ENCODE measurements around the gene DIPK2B.

The DIPK2B gene

GRCh38 chrX:45196701-45197100 lies 4.0 kb downstream of the DIPK2B start:
- Histone ChIP-seq H3K36me3 (ENCODE audit: control insufficient read depth, insufficient read depth, low read length) (no peaks in the 10 kb centered on the region), H3K27me3 (ENCODE audit: control insufficient read depth, insufficient read depth, low read length) (peaks cover 2% of the 10 kb centered on the region), H3K4me1 (ENCODE audit: control insufficient read depth, insufficient read depth, low read length) (no peaks in the 10 kb centered on the region), H3K27ac (ENCODE audit: low read depth, low read length) (no peak overlapping the region), H3K4me3 (ENCODE audit: low read length) (no peak overlapping the region), H3K9ac (ENCODE audit: low read length) (no peak overlapping the region)

- peaks cover 7% of the 10 kb centered on the region for H3K27me3 ChIP-seq (ENCODE audit: control insufficient read depth, insufficient read depth, low read length)
- no peaks in the 10 kb centered on the region for H3K4me1 ChIP-seq (ENCODE audit: control insufficient read depth, insufficient read depth, low read length)
- no peak overlapping the region for H3K9ac ChIP-seq (ENCODE audit: low read length)
- H3K4me3 ChIP-seq (ENCODE audit: low read length): no peak overlapping the region
- no peaks in the 10 kb centered on the region for H3K36me3 ChIP-seq (ENCODE audit: control insufficient read depth, insufficient read depth, low read length)
- H3K27ac ChIP-seq (ENCODE audit: low read depth, low read length): no peak overlapping the region
Measured at GRCh38 chrX:45191820-45192409, 8.8 kb downstream of the DIPK2B start.

DNA sequence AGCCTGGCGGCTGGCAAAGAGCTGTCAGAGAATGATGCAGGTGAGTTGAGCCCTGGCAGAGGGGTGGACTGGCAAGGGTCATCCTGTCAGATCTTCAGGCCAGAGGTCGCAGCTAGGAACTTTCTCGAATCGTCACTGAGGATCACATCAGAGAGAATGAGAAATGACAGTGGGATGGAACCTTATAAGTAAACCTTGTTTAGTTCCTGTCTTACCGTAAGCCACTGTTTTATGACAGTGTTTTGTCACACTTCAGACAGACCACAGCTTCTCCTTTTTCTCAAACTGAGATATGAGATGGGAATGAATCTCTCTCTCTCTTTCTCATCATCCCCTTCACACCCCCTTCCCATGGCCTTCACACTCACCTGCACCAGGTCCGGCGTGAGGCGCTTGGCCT lies 9.3 kb downstream of the DIPK2B start:
- Histone ChIP-seq H3K27ac (ENCODE audit: low read depth, low read length) (no peak overlapping the region), H3K36me3 (ENCODE audit: control insufficient read depth, insufficient read depth, low read length) (no peaks in the 10 kb centered on the region), H3K27me3 (ENCODE audit: control insufficient read depth, insufficient read depth, low read length) (peaks cover 7% of the 10 kb centered on the region), H3K9ac (ENCODE audit: low read length) (no peak overlapping the region), H3K4me1 (ENCODE audit: control insufficient read depth, insufficient read depth, low read length) (no peaks in the 10 kb centered on the region), H3K4me3 (ENCODE audit: low read length) (no peak overlapping the region)

- Histone ChIP-seq H3K9ac (ENCODE audit: low read length) (no peak overlapping the region), H3K27me3 (ENCODE audit: control insufficient read depth, insufficient read depth, low read length) (peaks cover 4% of the 10 kb centered on the region), H3K4me1 (ENCODE audit: control insufficient read depth, insufficient read depth, low read length) (no peaks in the 10 kb centered on the region), H3K4me3 (ENCODE audit: low read length) (peak overlapping the region; percentile 76), H3K27ac (ENCODE audit: low read depth, low read length) (no peak overlapping the region), H3K36me3 (ENCODE audit: control insufficient read depth, insufficient read depth, low read length) (no peaks in the 10 kb centered on the region)
Measured at GRCh38 chrX:45187731-45188130, 12.9 kb downstream of the DIPK2B start.

- Histone ChIP-seq H3K4me1 (ENCODE audit: control insufficient read depth, insufficient read depth, low read length) (no peaks in the 10 kb centered on the region), H3K4me3 (ENCODE audit: low read length) (no peak overlapping the region), H3K27ac (ENCODE audit: low read depth, low read length) (no peak overlapping the region), H3K9ac (ENCODE audit: low read length) (no peak overlapping the region), H3K36me3 (ENCODE audit: control insufficient read depth, insufficient read depth, low read length) (no peaks in the 10 kb centered on the region), H3K27me3 (ENCODE audit: control insufficient read depth, insufficient read depth, low read length) (peaks cover 4% of the 10 kb centered on the region)
Measured at GRCh38 chrX:45186643-45187026, 14.0 kb downstream of the DIPK2B start.

GRCh38 chrX:45184211-45184610 lies 16.5 kb downstream of the DIPK2B start:
- Histone ChIP-seq H3K4me1 (ENCODE audit: control insufficient read depth, insufficient read depth, low read length) (no peaks in the 10 kb centered on the region), H3K27me3 (ENCODE audit: control insufficient read depth, insufficient read depth, low read length) (peaks cover 4% of the 10 kb centered on the region), H3K4me3 (ENCODE audit: low read length) (no peak overlapping the region), H3K27ac (ENCODE audit: low read depth, low read length) (no peak overlapping the region), H3K9ac (ENCODE audit: low read length) (no peak overlapping the region), H3K36me3 (ENCODE audit: control insufficient read depth, insufficient read depth, low read length) (no peaks in the 10 kb centered on the region)

DNA sequence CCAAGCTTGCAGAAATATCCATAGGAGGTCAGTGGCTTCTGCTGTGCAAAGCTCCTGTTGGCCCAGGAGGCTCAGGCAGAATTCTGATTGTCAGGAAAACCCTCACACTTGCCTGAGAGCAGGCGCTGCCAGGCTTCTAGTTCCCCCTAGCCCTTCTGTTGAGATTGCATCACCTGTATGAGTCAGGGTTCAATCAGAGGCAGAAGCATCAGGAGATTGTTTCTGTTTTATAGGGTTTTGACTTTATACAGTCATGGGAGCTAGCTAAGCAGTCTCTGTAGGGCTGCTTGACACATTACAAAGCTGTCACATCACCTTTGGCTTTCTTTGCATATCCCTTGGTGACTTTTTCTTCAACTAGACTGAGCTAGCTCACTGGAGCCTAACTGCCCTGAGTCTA lies 27.8 kb downstream of the DIPK2B start:
- no peaks in the 10 kb centered on the region for H3K36me3 ChIP-seq (ENCODE audit: control insufficient read depth, insufficient read depth, low read length)
- no peak overlapping the region for H3K4me3 ChIP-seq (ENCODE audit: low read length)
- peaks cover 2% of the 10 kb centered on the region for H3K27me3 ChIP-seq (ENCODE audit: control insufficient read depth, insufficient read depth, low read length)
- no peak overlapping the region for H3K27ac ChIP-seq (ENCODE audit: low read depth, low read length)
- H3K4me1 ChIP-seq (ENCODE audit: control insufficient read depth, insufficient read depth, low read length): no peaks in the 10 kb centered on the region
- H3K9ac ChIP-seq (ENCODE audit: low read length): no peak overlapping the region

- Histone ChIP-seq H3K4me1 (ENCODE audit: control insufficient read depth, insufficient read depth, low read length) (no peaks in the 10 kb centered on the region), H3K27me3 (ENCODE audit: control insufficient read depth, insufficient read depth, low read length) (no peaks in the 10 kb centered on the region), H3K9ac (ENCODE audit: low read length) (no peak overlapping the region), H3K27ac (ENCODE audit: low read depth, low read length) (no peak overlapping the region), H3K4me3 (ENCODE audit: low read length) (no peak overlapping the region), H3K36me3 (ENCODE audit: control insufficient read depth, insufficient read depth, low read length) (no peaks in the 10 kb centered on the region)
Measured at GRCh38 chrX:45166781-45167180, 33.9 kb downstream of the DIPK2B start.

- Histone ChIP-seq H3K36me3 (ENCODE audit: control insufficient read depth, insufficient read depth, low read length) (no peaks in the 10 kb centered on the region), H3K27me3 (ENCODE audit: control insufficient read depth, insufficient read depth, low read length) (no peaks in the 10 kb centered on the region), H3K27ac (ENCODE audit: low read depth, low read length) (no peak overlapping the region), H3K4me3 (ENCODE audit: low read length) (no peak overlapping the region), H3K4me1 (ENCODE audit: control insufficient read depth, insufficient read depth, low read length) (no peaks in the 10 kb centered on the region), H3K9ac (ENCODE audit: low read length) (no peak overlapping the region)
Measured at GRCh38 chrX:45165726-45166125, 35.0 kb downstream of the DIPK2B start.

DNA sequence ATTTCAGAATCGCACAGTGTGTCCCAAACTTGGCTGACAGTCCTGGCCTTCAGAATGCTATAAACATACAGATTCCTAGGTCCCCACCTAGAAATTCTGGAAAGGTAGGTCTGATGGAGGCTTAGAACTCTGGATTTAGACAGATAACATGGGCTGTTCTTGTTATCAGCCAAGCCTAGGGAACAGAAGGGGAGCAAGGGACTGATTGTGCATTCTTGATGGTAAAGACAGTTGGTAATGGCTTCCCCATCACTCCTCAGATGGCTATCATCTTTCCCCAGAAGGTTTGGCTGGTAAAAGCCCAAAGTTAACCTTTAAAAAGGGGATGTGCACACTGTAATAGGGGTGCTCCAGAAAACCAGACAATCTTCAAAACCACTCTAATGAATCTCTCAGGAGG lies 35.7 kb downstream of the DIPK2B start:
- H3K36me3 ChIP-seq (ENCODE audit: control insufficient read depth, insufficient read depth, low read length): no peaks in the 10 kb centered on the region
- H3K4me3 ChIP-seq (ENCODE audit: low read length): no peak overlapping the region
- no peaks in the 10 kb centered on the region for H3K4me1 ChIP-seq (ENCODE audit: control insufficient read depth, insufficient read depth, low read length)
- no peak overlapping the region for H3K9ac ChIP-seq (ENCODE audit: low read length)
- H3K27ac ChIP-seq (ENCODE audit: low read depth, low read length): no peak overlapping the region
- no peaks in the 10 kb centered on the region for H3K27me3 ChIP-seq (ENCODE audit: control insufficient read depth, insufficient read depth, low read length)

- no peak overlapping the region for H3K27ac ChIP-seq (ENCODE audit: low read depth, low read length)
- H3K9ac ChIP-seq (ENCODE audit: low read length): no peak overlapping the region
- H3K27me3 ChIP-seq (ENCODE audit: control insufficient read depth, insufficient read depth, low read length): no peaks in the 10 kb centered on the region
- H3K36me3 ChIP-seq (ENCODE audit: control insufficient read depth, insufficient read depth, low read length): no peaks in the 10 kb centered on the region
- H3K4me3 ChIP-seq (ENCODE audit: low read length): no peak overlapping the region
- H3K4me1 ChIP-seq (ENCODE audit: control insufficient read depth, insufficient read depth, low read length): no peaks in the 10 kb centered on the region
Measured at GRCh38 chrX:45164021-45164621, 36.6 kb downstream of the DIPK2B start.

DNA sequence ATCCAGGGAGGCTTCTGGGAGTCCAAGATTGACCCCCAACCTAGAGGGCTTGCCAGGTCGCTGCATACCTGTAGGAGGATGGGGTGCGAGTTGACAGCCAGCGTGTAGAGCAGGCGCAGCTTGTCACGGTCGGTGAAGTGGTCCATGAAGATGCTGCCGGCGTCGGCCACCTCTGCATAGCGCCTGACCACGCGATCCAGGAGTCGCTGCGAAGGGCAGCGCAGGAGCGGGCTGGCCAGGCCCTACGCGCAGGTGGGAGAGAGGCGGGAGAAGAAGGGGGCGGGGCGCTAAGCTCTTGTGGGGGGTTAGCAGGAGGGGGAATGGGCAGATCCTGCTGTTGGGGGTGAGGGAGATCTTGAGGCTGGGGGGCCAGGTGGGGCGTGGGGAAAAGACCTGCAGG lies 43.0 kb downstream of the DIPK2B start:
- H3K36me3 ChIP-seq (ENCODE audit: control insufficient read depth, insufficient read depth, low read length): no peaks in the 10 kb centered on the region
- peaks cover 3% of the 10 kb centered on the region for H3K27me3 ChIP-seq (ENCODE audit: control insufficient read depth, insufficient read depth, low read length)
- no peak overlapping the region for H3K27ac ChIP-seq (ENCODE audit: low read depth, low read length)
- H3K9ac ChIP-seq (ENCODE audit: low read length): no peak overlapping the region
- H3K4me1 ChIP-seq (ENCODE audit: control insufficient read depth, insufficient read depth, low read length): no peaks in the 10 kb centered on the region
- H3K4me3 ChIP-seq (ENCODE audit: low read length): no peak overlapping the region

DNA sequence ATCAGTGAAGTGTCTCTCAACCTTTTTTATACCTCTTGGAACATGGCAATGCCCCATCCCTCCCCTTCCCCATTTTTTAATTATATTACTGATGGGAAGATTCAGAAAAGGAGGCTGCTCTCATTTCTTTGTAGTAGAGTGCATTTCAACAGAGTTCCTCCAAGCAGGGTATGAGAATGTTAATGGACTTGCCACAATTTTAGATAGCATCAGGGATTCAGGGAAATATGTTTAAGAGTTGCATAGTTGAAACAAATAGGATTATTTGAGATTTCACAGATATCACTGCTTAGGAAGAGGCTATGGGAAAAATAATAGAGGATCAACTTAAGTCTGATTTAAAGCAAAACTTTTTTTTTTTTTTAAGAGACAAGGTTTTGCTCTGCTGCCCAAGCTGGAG lies 46.2 kb downstream of the DIPK2B start:
- Histone ChIP-seq H3K27ac (ENCODE audit: low read depth, low read length) (no peak overlapping the region), H3K27me3 (ENCODE audit: control insufficient read depth, insufficient read depth, low read length) (peaks cover 3% of the 10 kb centered on the region), H3K4me3 (ENCODE audit: low read length) (no peak overlapping the region), H3K36me3 (ENCODE audit: control insufficient read depth, insufficient read depth, low read length) (no peaks in the 10 kb centered on the region), H3K4me1 (ENCODE audit: control insufficient read depth, insufficient read depth, low read length) (no peaks in the 10 kb centered on the region), H3K9ac (ENCODE audit: low read length) (no peak overlapping the region)
